Epithelial cell of esophagus (primary cell): ENCODE data around the gene GUCA2A.

Experiments used
- DNase-seq: peaks from one replicate; pipeline ENCODE4 v3.0.0; 2010; ENCODE audit warnings: low read depth
- H3K4me3 ChIP-seq: 2 replicates; pipeline ENCODE4 v1.5.1; 2011; ENCODE audit warnings: mild to moderate bottlenecking, low read length, control low read depth
- TF ChIP-seq, protein P1 (sequence below): IDR thresholded peaks from 2 replicates; pipeline ENCODE4 v1.5.1; 2011; ENCODE audit warnings: low read depth, mild to moderate bottlenecking, low read length, control low read depth, inconsistent platforms; ENCODE audit not compliant: insufficient read depth; ENCODE audit errors: missing control alignments

Gene GUCA2A

DNA sequence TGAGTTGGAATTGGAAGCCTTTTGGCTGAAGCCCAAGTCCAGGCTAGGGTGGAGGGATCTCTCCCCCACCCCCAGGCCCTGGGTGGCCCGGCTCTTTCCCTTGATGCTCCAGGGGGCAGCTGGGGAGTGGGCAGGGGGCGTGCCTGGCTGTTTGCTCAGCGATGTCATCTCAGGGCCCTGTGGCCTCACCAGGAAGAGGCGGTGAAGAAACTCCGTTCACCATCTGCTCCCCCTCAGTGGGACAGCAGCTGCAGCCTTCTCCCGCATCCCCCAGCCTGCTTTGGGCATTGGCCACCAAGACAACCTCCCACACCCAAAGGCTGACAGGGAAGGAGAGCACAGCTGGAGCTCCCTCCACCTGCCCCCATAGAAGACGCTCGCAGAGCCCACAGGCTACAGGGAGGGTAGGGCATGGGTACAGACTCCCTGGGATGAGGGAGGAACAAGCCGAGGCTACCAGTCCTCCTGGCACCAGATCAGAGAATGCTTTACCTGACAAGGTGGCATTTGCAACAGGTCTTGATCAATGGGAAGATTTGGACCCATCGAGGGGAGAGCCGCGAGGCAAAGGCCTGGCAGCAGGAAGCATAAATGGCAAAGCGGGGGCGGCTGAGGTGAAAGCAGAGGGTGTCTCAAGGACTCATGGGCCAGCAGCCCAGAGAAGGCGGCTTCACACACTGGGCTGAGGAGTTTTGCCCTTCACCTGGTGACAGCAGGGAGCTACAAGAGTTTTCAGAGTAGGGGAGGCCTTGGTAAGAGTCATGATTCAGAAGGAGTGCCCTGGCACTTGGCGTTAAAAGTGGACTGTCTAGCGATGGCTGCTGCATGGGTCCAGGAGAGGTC, 6.5 kb upstream of the GUCA2A start:
- DNase-seq, result no peak
- TF ChIP-seq, protein P1, sequence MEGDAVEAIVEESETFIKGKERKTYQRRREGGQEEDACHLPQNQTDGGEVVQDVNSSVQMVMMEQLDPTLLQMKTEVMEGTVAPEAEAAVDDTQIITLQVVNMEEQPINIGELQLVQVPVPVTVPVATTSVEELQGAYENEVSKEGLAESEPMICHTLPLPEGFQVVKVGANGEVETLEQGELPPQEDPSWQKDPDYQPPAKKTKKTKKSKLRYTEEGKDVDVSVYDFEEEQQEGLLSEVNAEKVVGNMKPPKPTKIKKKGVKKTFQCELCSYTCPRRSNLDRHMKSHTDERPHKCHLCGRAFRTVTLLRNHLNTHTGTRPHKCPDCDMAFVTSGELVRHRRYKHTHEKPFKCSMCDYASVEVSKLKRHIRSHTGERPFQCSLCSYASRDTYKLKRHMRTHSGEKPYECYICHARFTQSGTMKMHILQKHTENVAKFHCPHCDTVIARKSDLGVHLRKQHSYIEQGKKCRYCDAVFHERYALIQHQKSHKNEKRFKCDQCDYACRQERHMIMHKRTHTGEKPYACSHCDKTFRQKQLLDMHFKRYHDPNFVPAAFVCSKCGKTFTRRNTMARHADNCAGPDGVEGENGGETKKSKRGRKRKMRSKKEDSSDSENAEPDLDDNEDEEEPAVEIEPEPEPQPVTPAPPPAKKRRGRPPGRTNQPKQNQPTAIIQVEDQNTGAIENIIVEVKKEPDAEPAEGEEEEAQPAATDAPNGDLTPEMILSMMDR, result no peak
- H3K4me3 ChIP-seq, result no peak overlapping the region

DNA sequence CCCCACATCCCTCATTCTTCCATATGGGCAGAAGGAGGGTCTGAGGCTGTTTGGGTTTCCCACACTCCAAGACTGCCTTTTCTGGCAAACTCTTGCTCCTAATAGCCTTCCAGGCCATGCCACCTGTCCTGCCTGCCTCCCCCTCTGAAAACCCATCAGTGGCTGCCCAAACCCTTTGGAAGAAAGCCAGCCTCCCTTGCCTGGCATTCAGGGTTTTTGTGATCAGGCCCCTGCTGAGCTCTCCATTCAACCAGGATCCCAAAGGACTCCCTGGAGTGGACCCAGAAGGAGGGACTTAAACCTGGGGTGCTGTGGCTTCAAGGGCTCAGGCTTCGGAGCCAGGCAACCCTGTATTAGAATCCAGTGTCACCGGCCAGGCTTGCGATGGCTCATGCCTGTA, 4.2 kb upstream of the GUCA2A start:
- H3K4me3 ChIP-seq, result no peak overlapping the region
- TF ChIP-seq, protein P1, result no peak
- no peak for DNase-seq

DNA sequence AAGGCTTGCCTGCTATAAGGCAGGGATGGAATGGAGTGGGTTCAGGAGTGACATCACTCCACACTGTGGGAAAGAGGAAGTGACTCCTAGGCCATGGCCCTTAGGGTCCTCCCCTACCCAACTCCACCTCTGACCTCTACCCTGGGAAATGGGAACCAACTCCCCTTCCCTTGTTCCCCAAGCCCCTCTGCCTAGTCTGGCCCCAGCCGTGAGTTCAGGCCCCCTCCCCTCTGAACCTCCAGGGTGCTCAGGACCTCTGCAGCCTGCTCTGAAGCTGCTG, 3.8 kb upstream of the GUCA2A start:
- no peak for DNase-seq
- TF ChIP-seq, protein P1, result no peak
- no peak overlapping the region for H3K4me3 ChIP-seq

DNA sequence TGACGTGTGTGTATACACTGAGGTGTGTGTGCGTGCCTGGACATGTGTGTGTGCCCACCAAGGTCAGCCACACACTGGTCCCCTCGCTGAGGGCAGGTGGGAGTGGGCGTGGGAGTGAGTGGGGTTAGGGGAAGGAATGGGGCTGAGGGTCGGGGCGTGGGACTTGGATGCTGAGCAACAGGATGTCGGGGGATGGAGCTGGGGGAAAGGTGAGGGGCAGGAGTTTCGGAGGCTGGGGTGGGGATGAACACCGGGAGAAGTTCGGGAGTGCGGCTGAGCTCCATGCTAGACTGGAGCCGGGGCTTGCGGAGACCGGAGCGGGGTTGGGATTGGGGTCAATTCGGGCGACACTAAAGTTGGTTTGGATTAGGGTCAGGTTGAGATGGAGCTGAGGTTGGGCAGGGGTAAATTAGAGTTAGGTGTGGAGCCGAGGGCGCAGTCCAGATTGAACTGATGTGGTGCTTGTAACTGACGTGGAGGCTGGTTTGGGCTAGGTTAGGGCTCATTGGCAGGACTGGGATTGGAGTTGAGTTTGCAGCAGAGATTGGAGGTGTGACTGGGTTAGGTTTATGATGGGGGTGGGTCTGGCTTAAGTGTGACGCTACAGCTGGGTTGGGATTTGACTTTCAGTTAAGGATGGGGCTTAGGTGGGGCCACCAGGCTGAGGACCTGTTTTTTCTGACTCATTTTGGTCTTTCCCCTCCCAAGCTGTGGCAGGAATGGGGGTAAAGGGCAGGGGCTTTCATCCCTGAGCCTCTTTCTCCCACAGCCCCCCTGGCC, 3.3 kb upstream of the GUCA2A start:
- TF ChIP-seq, protein P1, result no peak

DNA sequence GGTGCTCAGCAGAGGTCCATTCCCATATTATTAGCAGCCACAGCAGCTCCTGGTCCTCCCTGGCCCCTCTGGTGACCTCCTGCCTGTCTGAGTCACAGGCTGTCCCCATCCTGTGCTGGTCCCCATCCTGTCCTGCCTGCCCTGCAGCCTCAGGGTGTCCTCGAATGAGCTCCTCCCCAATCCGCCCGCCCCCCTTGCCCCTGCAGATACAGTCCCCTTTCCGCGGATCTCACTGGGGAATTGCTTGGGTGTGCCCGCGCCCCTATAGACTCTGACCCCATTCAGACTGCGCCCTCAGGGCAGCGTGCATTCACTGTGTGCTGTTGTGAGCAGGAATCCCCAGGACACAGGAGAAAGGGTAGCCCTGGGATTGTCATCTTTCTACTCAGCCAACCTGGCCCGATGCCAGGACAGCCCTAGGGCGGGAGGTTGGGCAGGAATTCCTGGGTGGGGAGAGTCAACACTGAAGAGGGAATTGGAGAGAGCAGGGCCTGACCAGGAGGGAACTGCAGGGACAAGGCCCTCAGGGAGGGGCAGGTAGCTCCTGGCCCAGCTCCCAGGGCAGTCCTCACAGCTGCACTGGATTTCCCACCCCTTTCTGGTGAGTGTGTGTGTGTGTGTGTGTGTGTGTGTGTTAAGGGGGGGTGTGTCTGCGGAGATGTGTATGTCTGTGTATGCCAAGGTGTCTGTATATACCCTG, 1.1 kb upstream of the GUCA2A start:
- TF ChIP-seq, protein P1, result no peak
- DNase-seq, result peak; percentile 96
- no peak overlapping the region for H3K4me3 ChIP-seq

More for the DNA sequence above, 3.3 kb upstream of the GUCA2A start:
- H3K4me3 ChIP-seq, result no peak overlapping the region
- no peak for DNase-seq

DNA sequence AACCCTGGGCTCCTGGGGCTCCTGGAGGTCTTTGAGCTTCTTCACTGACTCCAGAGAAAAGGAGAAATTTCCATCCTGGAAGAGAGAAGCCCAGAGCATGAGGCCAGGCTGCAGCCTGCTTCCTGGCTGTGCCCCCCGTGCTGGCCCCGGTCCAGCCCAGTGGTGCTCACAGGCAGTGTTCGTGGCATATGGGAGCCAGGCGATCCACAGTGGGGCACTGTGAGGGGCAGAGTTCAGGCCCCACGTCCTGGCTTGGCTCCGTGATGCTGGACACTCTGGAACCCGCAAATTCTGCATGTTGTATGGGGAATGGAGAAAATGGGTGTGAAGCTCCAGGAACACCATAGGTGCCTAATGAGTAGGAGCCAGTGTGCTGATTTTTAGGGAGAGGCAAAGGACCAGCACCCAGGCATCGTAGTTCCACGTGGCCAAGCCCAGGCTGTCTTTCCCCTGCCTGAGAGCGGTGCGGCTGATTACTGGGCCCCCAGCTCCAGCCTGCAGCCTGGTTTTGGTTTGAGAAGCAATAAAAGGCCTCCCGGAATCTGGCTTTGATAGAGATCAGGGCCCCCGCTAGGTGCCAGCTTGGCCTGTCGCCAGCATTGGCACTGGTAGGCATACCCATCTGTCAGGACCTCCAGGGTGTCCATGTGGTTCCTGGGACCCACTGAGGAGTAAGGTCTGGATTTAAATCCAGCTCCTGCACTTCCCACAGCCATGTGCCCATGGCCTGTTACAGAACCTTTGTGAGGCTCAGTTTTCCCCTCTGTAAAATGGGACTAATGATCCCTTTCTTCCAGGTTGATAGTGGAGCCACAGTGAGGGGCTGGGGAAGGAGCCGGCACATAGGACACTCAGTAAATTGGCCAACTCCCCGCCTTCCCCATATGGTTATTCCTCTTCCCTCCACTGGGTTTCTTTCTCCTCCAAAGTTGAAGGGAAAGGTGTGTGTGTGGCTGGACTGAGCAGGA, 725 bp downstream of the GUCA2A start:
- H3K4me3 ChIP-seq, result no peak overlapping the region
- TF ChIP-seq, protein P1, result peak; percentile 5
- DNase-seq, result no peak
